Muscle layer of colon (tissue), 2 donors: Measurements from ENCODE around the gene ACAD9.
"Not testable (repeated sequence)": the region's sequence is repeated elsewhere in the genome, so short reads cannot be mapped to it uniquely, and the experiment has no call there.

ENCODE experiments used
- H3K27ac ChIP-seq: one replicate; pipeline ENCODE4 v1.7.0; 2013; ENCODE audit warnings: low read depth, mild to moderate bottlenecking, low read length, moderate library complexity
- H3K27me3 ChIP-seq, 2 donors: one replicate each; pipeline ENCODE4 v1.7.0; 2013; ENCODE audit warnings: low read length in 2 of 2, mild to moderate bottlenecking in 2 of 2; ENCODE audit not compliant: insufficient read depth in 2 of 2, control insufficient read depth in 1 of 2
- H3K36me3 ChIP-seq: one replicate; pipeline ENCODE4 v1.7.0; 2013; ENCODE audit warnings: mild to moderate bottlenecking, low read length; ENCODE audit not compliant: insufficient read depth
- H3K4me1 ChIP-seq: one replicate; pipeline ENCODE4 v1.7.0; 2013; ENCODE audit warnings: mild to moderate bottlenecking, low read length; ENCODE audit not compliant: insufficient read depth
- H3K4me3 ChIP-seq, 2 donors: one replicate each; pipeline ENCODE4 v1.7.0; 2013; ENCODE audit warnings: low read length in 2 of 2, low read depth in 1 of 2, mild to moderate bottlenecking in 1 of 2, moderate library complexity in 1 of 2
- H3K9ac ChIP-seq: one replicate; pipeline ENCODE4 v1.7.0; 2013; ENCODE audit warnings: low read length
- H3K9me3 ChIP-seq: one replicate; pipeline ENCODE4 v1.7.0; 2013; ENCODE audit warnings: mild to moderate bottlenecking, low read length
- donor health status: abdominal sarcoma.
- donor health status: Adenocarcinoma of cecum.

Gene ACAD9

DNA sequence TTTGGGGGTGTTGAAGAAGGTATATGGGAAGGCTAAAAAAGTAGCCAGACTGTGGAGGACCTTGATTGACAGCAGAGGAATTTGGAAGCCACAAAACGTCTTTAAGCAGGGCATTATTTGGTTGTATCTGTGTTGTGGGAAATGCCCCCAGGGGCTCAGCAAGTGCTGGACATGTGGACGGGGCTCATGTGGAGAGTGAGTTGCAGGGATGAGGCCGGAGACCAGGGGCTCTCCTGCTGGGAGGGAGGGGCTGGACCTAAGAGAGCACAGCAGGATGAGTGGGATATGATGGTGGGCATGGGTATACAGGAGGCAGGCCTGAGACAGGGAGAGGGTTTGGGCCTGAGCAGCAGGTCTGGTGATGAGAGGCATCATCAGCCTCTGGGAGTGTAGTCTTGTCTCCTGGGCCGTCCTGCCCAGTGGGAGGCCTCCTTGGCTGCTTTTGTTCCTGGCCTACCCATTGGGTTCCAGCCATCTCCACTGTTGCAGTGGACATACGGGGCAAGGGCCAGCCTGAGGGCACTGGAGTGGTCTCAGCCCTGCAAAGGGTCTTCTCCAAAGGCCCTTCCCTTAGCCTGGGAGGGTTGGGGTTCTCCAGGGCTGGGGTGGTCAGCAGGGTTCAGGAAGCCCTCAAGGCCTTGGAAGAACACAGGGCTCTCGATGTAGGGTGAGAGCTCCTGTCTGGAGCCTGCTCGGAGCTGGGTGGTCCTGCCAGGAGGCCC, 27.5 kb downstream of the ACAD9 start:
- Histone ChIP-seq H3K9ac (no peak overlapping the region), H3K36me3 (peaks cover 90% of the 10 kb centered on the region), H3K27me3 (no peaks in the 10 kb centered on the region), H3K4me1 (no peaks in the 10 kb centered on the region), H3K9me3 (no peaks in the 10 kb centered on the region), H3K27ac (no peak overlapping the region), H3K4me3 (no peak overlapping the region)

DNA sequence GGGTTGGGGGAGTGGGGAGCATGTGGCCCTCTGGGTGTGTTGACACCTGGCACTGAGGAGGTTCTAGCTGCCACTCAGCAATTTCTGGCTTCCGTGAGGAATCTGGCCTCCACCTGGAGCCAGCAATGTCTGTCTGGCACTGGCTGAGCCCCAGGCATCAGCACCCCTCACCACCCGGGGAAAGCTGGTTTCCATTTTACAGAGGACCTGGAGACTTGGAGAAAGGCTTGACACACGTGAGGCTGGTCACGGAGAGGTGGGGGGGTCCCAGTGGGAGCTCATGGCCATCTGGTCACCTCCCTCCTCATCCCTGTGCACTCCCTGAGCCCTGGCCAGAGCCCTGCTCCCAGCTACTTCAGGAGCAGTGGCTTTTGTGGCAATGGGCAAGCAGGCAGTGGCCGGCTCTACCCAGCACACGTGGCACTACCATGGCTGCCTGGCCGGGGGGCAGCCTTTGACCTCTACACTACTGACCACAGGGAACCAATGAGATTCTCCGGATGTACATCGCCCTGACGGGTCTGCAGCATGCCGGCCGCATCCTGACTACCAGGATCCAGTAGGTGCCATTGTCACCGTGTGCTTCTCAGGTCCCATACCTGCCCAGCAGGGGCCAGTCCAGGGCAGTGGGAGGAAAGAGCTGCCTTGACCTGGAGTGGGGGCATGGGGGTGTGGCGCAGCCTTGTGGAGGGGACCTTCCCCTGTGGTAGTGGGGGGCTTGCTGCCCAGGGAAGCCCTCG, 28.5 kb downstream of the ACAD9 start:
- no peak overlapping the region for H3K9ac ChIP-seq
- H3K4me1 ChIP-seq, result no peaks in the 10 kb centered on the region
- no peaks in the 10 kb centered on the region for H3K9me3 ChIP-seq
- no peaks in the 10 kb centered on the region for H3K27me3 ChIP-seq
- no peak overlapping the region for H3K4me3 ChIP-seq
- no peak overlapping the region for H3K27ac ChIP-seq
- peaks cover 90% of the 10 kb centered on the region for H3K36me3 ChIP-seq

DNA sequence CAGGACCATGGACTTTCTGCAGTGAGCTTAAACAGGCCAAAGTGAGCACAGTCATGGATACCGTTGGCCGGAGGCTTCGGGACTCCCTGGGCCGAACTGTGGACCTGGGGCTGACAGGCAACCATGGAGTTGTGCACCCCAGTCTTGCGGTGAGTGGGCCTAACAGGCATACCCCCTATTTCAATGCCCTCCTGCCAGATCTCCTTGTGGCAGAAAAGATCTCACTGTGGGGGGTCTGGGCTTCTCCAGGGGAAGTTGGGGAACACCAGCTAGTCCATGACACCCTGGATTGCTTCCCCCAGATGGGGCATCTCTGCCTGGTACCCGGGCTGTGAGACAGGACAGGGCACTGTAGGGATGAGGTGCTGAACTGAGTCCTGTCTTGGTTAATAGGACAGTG, 29.5 kb downstream of the ACAD9 start:
- Histone ChIP-seq H3K36me3 (peaks cover 90% of the 10 kb centered on the region), H3K9me3 (no peaks in the 10 kb centered on the region), H3K4me3 (no peak overlapping the region), H3K9ac (no peak overlapping the region), H3K4me1 (no peaks in the 10 kb centered on the region), H3K27ac (no peak overlapping the region), H3K27me3 (no peaks in the 10 kb centered on the region)

DNA sequence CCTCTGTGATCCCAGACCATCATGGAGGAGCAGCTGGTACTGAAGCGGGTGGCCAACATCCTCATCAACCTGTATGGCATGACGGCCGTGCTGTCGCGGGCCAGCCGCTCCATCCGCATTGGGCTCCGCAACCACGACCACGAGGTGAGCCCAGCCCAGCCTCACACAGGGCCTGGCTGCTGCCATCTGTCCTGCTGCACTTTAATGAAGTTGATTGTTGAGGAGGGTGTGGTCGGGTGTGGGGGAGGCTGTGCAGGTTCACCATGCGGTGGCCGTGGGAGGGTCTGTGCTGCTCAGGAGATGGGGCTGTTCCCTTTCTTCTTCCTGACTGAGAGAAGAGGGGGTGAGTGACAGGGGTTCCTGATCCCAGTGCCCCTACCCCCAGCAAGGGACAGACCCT, 30.6 kb downstream of the ACAD9 start:
- H3K9me3 ChIP-seq, result no peaks in the 10 kb centered on the region
- peaks cover 88% of the 10 kb centered on the region for H3K36me3 ChIP-seq
- no peak overlapping the region for H3K27ac ChIP-seq

DNA sequence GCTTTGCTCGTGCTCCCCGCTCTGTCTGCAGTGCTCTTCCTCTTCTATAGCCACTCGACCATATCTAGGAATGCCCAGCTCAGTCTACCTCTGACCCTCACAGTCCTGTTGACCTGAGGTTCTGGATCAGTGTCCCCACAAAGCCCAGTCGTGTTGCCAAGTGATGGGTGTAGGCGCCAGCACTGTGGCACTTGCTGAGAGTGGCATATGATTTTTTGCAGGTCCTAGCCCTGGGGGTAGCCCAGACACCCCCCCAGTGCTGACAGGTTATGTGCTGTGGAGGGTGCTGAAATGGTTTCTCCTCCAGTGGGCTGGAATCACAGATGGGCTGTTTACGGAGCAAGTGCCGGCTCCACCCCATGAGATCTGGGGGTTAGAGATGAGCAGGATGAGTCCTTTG, 32.5 kb downstream of the ACAD9 start:
- Histone ChIP-seq H3K36me3 (peaks cover 82% of the 10 kb centered on the region), H3K4me1 (no peaks in the 10 kb centered on the region), H3K9ac (no peak overlapping the region), H3K9me3 (no peaks in the 10 kb centered on the region), H3K4me3 (no peak overlapping the region), H3K27me3 (no peaks in the 10 kb centered on the region), H3K27ac (no peak overlapping the region)

More for the DNA sequence above, 30.6 kb downstream of the ACAD9 start:
- Histone ChIP-seq H3K4me1 (no peaks in the 10 kb centered on the region), H3K4me3 (no peak overlapping the region), H3K9ac (no peak overlapping the region), H3K27me3 (no peaks in the 10 kb centered on the region)

DNA sequence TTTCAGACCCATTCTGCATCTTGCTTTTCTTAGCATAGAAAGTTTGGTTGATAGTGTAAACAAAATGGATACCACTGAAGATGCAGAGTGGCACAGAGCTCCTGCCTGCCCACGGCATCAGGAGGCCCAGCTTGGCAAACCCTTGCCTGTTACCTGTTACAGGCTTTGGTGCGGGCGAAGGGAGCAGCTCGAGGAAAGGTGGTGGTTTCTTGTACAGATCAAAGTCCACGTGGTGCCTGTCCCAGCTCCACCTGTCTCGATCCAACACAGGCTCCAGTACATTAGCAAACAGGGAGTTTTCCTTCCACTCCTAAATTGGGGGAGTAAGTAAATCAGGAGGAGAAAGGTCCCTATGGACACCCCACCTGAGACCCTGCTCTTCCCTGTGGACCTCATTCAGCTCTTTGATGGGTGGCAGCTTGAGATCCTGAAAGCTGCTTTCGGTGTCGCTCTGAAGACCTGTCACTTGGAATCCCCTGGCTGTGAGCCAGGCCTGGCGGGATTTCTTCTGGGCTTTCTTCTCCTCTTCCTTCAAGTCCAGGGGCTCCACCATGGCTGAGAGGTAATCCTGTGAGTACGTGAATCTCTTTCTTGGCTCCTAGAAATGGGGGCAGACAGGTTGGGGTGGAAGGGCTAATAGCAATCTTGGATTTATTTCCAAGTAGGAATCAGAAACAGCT, 35.7 kb downstream of the ACAD9 start:
- Histone ChIP-seq H3K9ac (no peak overlapping the region), H3K4me3 (no peak overlapping the region), H3K9me3 (no peaks in the 10 kb centered on the region), H3K4me1 (no peaks in the 10 kb centered on the region), H3K27ac (no peak overlapping the region), H3K27me3 (no peaks in the 10 kb centered on the region), H3K36me3 (peaks cover 51% of the 10 kb centered on the region)

DNA sequence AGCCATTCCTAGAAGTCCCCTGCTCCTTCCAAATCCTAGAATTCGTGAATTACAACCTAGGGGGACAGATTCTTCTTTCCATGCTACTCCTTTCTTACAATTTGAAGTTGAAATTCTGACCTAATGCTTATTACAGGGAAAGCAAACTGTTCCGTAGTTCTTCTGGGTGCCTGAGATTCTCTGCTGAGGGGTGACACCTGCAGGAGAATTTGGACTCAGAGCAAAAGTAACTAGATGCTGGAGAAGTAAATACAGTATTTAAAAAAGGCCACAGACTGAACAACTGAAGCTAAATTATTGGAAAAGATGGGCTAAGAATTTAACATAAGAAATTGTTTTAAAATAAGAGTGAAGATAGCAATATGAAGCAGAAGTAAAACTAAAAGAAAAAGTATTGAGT, 37.9 kb downstream of the ACAD9 start:
- Histone ChIP-seq H3K27ac (no peak overlapping the region), H3K4me3 (no peak overlapping the region), H3K27me3 (no peaks in the 10 kb centered on the region), H3K36me3 (peaks cover 37% of the 10 kb centered on the region), H3K9ac (no peak overlapping the region), H3K9me3 (no peaks in the 10 kb centered on the region), H3K4me1 (no peaks in the 10 kb centered on the region)

DNA sequence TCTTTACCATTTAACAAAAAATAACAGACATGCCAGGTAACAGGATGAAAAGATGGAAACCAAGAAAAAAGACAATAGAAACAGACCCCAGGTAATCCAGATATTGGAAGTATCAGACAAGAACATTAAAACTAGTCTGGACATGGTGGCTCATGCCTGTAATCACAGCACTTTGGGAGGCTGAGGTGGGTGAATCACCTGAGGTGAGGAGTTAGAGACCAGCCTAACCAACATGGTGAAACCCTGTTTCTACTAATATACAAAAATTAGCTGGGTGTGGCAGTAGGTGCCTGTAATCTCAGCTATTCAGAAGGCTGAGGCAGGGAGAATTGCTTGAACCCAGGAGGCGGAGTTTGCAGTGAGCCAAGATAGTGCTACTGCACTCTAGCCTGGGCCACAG, 40.6 kb downstream of the ACAD9 start:
- H3K4me3 ChIP-seq, result no peak overlapping the region
- no peak overlapping the region for H3K27ac ChIP-seq
- no peaks in the 10 kb centered on the region for H3K27me3 ChIP-seq
- H3K36me3 ChIP-seq, result peaks cover 13% of the 10 kb centered on the region
- no peaks in the 10 kb centered on the region for H3K9me3 ChIP-seq
- no peak overlapping the region for H3K9ac ChIP-seq
- H3K4me1 ChIP-seq, result no peaks in the 10 kb centered on the region

DNA sequence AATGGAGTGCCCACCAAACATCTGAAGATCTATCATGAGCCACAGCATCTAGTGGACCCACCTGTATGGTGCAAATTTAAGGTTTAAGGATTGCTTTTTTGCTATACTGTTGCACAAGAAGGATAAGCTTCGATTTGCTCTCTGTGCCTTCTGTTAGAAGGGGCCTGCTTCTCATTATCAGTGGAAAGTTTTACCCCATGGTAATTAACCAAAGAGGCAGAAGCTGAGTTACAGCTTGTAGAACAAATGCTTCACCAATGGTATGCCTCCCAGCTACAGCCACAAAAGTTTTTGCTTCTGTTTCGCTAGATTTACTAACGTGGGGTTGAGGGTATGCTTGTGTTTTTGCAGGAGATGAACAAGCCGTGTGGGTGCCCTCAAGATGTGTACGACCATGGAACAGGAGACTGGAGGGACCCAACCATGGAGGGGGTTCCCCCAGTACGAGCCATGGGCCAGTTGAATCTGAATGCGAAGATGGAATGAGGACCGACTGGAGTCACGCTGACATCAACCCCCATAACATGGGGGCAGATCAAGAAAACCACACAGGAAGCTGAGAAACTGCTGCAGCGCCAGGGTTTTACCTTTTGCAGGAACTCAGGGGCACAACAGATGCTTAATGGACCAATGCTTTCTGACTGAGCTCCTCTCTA, 43.5 kb downstream of the ACAD9 start:
- H3K9ac ChIP-seq, result no peak overlapping the region
- no peaks in the 10 kb centered on the region for H3K9me3 ChIP-seq
- no peaks in the 10 kb centered on the region for H3K27me3 ChIP-seq
- no peak overlapping the region for H3K27ac ChIP-seq
- no peak overlapping the region for H3K4me3 ChIP-seq
- no peaks in the 10 kb centered on the region for H3K36me3 ChIP-seq
- no peaks in the 10 kb centered on the region for H3K4me1 ChIP-seq

DNA sequence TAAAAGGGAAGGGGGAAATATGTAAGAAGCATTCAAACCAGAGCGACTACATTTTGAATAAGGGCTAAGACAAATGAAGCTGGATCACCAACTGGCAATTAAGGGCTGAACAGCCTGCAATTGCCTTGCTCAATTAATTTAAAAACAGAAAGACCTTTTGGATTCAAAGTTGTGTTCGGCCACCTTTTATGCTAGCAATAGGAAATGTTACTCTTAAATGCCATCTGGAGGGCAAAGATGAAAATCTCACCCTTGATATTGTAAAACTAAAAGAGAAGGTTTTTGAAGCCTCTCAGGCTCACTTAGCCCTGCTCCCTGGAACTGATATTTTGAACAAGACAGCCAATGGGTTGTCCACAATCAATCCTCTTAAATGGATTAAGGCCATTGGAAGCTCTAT, 44.2 kb downstream of the ACAD9 start:
- Histone ChIP-seq H3K4me1 (no peaks in the 10 kb centered on the region), H3K4me3 (no peak overlapping the region), H3K9ac (no peak overlapping the region), H3K27me3 (no peaks in the 10 kb centered on the region), H3K36me3 (no peaks in the 10 kb centered on the region), H3K27ac (no peak overlapping the region), H3K9me3 (no peaks in the 10 kb centered on the region)

DNA sequence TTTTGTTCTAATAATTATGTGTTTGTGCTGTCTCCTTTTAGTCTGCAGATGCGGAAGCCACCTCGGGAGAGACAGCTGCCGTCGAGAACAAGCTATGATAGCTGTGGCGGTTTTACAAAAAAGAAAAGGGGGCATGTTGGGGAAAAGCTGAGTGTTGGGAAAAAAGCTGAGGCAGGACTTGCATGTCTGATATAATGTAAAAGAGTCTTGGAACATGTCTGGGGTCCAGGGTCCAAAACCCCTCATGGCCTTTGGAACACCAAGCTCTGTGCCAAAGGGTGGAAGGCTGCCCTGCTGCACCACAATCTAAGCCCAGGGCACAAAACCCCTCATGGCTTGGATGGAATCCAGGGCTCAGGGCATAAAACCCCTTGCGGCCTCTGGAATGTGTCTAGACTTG, 44.6 kb downstream of the ACAD9 start:
- H3K27ac ChIP-seq, H3K9ac ChIP-seq, H3K4me1 ChIP-seq, H3K9me3 ChIP-seq, H3K36me3 ChIP-seq, H3K27me3 ChIP-seq, H3K4me3 ChIP-seq: not testable (repeated sequence)
